Loucy (cell line): ENCODE data around the gene UBA5.

ENCODE experiments used
- EZH2phosphoT487 ChIP-seq: fragments of 200-600 bp; IDR thresholded peaks from 2 replicates; pipeline ENCODE4 v1.6.1; 2018; ENCODE audit warnings: antibody characterized with exemption, mild to moderate bottlenecking, moderate library complexity, borderline replicate concordance
- TF ChIP-seq, protein P1 (sequence below): fragments of 200-600 bp; sonication (generic); conservative IDR thresholded peaks from 2 replicates; pipeline ENCODE4 v1.5.1; 2014; ENCODE audit warnings: mild to moderate bottlenecking, antibody characterized with exemption, low read length

DNA sequence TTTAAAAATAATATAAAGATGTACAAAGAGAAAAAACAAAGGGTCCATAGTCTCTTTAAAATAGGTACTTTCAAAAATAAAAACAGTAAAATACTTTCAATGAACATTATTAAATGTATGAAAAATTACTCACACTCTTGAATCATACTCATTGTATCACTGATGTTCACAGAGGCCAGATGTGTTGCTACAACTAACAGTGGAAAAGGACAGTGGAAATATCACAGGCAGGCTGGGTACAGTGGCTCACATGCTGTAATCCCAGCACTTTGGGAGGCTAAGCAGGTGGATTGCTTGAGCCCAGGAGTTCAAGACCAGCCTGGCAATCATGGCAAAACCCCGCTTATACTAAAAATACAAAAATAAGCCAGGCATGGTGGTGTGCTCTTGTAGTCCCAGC is 35.3 kb downstream of the UBA5 start:
- TF ChIP-seq, protein P1, sequence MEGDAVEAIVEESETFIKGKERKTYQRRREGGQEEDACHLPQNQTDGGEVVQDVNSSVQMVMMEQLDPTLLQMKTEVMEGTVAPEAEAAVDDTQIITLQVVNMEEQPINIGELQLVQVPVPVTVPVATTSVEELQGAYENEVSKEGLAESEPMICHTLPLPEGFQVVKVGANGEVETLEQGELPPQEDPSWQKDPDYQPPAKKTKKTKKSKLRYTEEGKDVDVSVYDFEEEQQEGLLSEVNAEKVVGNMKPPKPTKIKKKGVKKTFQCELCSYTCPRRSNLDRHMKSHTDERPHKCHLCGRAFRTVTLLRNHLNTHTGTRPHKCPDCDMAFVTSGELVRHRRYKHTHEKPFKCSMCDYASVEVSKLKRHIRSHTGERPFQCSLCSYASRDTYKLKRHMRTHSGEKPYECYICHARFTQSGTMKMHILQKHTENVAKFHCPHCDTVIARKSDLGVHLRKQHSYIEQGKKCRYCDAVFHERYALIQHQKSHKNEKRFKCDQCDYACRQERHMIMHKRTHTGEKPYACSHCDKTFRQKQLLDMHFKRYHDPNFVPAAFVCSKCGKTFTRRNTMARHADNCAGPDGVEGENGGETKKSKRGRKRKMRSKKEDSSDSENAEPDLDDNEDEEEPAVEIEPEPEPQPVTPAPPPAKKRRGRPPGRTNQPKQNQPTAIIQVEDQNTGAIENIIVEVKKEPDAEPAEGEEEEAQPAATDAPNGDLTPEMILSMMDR: no peak
- no peak for TF ChIP-seq EZH2phosphoT487
